HEK293T (cell line): Measurements from ENCODE around the gene CDH24.

Experiments
- ARNT ChIP-seq: fragments of 450-650 bp; IDR thresholded peaks from 2 replicates; pipeline ENCODE4 v1.6.1; 2017; ENCODE audit warnings: mild to moderate bottlenecking
- BHLHE40 ChIP-seq: fragments of 450-650 bp; IDR thresholded peaks from 2 replicates; pipeline ENCODE4 v1.6.1; 2016; ENCODE audit warnings: mild to moderate bottlenecking, moderate library complexity, borderline replicate concordance
- HDGF ChIP-seq: fragments of 450-650 bp; IDR thresholded peaks from 2 replicates; pipeline ENCODE4 v1.6.1; 2017; ENCODE audit warnings: antibody characterized with exemption, borderline replicate concordance
- LEF1 ChIP-seq: fragments of 450-650 bp; IDR thresholded peaks from 2 replicates; pipeline ENCODE4 v1.6.1; 2017; ENCODE audit warnings: mild to moderate bottlenecking, borderline replicate concordance
- SP1 ChIP-seq: fragments of 450-650 bp; IDR thresholded peaks from 2 replicates; pipeline ENCODE4 v1.6.1; 2017
- TARDBP ChIP-seq: fragments of 450-650 bp; IDR thresholded peaks from 2 replicates; pipeline ENCODE4 v1.6.1; 2016

- no peak for TF ChIP-seq HDGF
- TF ChIP-seq SP1 = no peak
- no peak for TF ChIP-seq ARNT
- TF ChIP-seq LEF1 = no peak
- no peak for TF ChIP-seq BHLHE40
- TF ChIP-seq TARDBP = no peak
Measured at GRCh38 chr14:23055147-23055550, 2.2 kb downstream of the CDH24 start.
